HuH-7 (cell line): Measurements from ENCODE around the gene SLC46A2.

Experiments used
- DNase-seq: peaks from one replicate; pipeline ENCODE4 v3.0.0; 2011; ENCODE audit warnings: low spot score

SLC46A2 gene

GRCh38 chr9:112886351-112886750 lies 4.3 kb downstream of the SLC46A2 start:
- DNase-seq, result no peak

DNA sequence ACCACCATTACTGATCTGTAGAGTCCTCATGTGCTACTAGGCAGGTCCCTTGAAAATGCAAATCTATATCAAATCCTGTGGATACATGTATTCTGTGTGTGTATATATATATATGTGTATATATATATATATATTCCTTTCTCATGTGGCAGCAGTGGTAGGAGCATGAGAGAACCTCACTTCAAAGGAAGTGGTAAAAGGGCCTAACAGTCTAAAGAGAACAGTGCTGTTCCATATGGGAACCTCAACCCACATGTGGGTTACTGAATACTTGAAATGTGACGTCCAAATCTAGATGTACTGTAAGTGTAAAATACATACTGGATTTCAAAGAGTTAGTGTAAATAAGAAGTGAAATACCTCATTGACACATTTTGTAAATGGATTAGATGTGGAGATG lies 5.4 kb downstream of the SLC46A2 start:
- DNase-seq, result no peak

DNA sequence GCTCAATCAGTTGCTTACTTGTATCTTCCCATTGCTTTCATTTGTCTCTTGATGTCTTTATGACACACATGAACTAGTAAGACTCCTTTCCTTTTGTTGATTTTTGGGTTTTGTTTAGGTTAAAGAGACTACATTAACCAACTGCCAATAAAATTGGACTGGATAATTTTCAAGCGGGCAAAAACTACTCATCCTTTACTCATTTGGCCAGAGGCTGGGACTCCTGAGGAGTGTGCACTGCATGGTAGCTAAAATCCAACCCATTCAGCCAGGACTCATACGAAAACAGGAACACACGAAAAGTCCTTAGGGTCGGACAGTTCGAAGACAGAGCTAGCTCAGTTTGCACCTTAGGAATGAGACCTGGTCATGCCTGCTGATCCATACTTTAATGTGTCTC lies 6.0 kb downstream of the SLC46A2 start:
- no peak for DNase-seq

GRCh38 chr9:112884101-112884500 lies 6.6 kb downstream of the SLC46A2 start:
- no peak for DNase-seq

DNA sequence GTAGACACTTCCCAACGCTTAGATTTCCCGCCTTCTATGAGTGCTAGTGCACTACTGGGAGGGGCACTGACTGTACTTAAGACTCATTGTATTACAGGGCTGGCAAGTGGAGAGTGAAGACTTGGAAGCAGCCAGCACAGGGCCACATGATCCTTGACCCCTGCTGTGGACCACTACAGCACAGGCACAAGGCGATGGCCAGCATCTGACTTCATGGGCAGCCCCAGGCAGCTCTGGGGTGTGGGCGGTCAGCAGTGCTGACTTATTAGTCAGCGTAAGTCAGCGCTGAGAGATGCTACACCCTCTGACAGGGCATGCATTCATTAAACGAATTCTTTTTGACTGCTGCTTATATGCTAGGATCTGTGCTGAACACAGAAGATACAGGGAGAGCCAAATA lies 9.3 kb downstream of the SLC46A2 start:
- no peak for DNase-seq

DNA sequence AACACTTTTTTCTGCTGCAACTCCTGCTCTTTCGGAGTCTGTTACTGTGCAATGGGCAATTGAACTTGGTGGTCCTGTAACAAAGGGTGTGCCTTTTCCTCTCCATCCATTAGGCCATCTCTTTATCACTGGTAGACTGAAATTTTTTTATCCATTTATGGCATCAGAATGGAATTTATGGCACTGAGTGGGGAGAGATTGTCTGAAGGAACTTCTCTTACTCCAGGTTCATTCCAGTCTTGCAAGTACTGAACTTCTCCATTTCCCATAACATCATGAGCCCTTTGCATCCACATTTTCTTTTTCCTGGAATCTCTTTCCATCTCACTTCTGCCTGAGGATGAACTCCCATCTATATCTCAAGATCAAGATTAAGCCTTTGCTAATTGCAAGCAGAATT lies 10.0 kb downstream of the SLC46A2 start:
- DNase-seq, result no peak

GRCh38 chr9:112878752-112879151 lies 11.9 kb downstream of the SLC46A2 start:
- DNase-seq, result no peak

GRCh38 chr9:112873773-112874405 lies 16.8 kb downstream of the SLC46A2 start:
- DNase-seq, result no peak

- DNase-seq, result no peak
These were observed 18.7 kb downstream of the SLC46A2 start for GRCh38 chr9:112872019-112872418.

- DNase-seq, result no peak
These were observed 20.1 kb downstream of the SLC46A2 start for GRCh38 chr9:112870556-112870955.

GRCh38 chr9:112869917-112870316 lies 20.8 kb downstream of the SLC46A2 start:
- DNase-seq, result no peak

DNA sequence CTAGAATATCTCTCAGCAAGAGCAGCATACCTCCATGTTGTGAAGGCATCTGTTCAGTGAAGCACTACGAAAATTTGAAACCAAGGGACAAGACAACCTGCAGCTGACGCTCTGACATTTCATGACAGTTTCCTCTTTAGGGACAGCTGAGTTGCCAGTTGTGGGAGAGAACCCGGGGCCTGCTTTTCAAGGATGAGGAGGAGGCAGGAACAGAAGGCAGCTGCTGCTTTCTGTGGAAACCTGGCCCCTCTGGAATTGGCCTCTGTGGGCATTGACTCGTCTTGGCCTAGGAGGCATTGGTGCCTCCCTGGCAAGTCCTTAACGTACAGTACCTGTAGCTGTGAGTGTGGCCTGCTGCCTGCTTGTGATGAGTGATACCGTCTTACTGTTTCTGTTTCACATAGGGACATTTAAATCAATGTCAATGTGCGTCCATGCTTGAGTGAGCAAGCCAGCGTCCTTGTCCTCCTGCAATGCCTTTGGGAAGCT lies 21.6 kb downstream of the SLC46A2 start:
- DNase-seq, result no peak

- no peak for DNase-seq
These were observed 22.2 kb downstream of the SLC46A2 start for GRCh38 chr9:112868461-112868860.

DNA sequence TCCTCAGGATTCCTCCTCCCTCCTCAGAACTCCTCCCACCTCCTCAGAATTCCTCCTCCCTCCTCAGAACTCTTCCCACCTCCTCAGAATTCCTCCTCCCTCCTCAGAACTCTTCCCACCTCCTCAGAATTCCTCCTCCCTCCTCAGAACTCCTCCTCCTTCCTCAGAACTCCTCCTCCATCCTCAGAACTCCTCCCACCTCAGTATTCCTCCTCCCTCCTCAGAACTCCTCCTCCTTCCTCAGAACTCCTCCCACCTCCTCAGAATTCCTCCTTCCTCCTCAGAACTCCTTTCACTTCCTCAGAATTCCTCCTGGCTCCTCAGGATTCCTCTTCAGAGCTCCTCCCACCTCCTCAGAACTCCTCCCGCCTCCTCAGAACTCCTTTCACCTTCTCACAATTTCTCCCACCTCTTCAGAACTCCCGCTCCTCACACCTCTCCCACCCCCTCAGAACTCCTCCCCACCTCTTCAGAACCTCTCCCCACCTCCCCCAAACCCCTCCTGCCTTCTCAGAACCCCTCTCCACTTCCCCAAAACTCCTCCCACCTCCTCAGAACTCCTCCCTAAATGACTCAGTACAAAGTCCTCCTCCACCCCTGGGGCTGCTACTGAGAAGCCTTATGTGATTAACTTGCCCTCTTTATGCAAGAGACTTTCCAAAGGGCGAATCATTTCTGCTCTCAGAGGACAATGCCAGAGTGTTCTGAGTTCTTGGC lies 23.2 kb downstream of the SLC46A2 start:
- peak; percentile 37 for DNase-seq

GRCh38 chr9:112866662-112867274 lies 23.9 kb downstream of the SLC46A2 start:
- no peak for DNase-seq

DNA sequence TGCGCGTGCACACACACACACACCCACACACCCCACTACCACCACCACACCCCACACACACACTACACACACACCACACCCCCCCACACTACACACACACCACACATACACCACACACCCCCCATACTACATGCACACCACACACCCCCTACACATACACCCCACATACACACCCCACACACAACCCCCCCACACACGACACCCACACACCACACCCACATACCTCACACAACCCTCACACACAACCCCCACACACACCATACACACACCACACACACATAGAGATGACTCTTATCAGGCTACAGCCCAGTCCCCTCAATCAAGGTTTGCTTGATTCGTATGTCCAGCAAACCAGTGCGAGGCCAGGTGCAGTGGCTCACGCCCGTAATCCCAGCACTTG lies 25.7 kb downstream of the SLC46A2 start:
- no peak for DNase-seq

- no peak for DNase-seq
These were observed 26.3 kb downstream of the SLC46A2 start for GRCh38 chr9:112864403-112864802.

DNA sequence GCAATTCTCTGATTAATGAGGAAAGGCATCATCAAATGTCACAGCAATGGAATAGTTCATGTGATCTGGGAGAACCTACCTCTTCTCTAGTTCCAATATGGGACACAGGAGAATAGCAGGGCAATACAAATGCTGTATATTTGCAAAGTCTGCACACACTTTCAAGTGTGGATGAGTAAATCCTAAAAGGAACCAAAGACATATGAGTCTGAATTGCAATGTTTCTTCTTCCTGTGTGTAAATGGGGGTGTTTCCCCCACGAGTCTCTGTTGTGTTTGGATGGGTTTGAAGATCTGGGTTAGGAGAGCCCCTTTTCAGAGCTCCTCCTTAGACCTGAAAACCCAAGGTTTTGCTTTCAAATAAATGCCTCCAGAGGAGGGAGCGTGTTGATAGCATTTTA lies 26.9 kb downstream of the SLC46A2 start:
- no peak for DNase-seq

DNA sequence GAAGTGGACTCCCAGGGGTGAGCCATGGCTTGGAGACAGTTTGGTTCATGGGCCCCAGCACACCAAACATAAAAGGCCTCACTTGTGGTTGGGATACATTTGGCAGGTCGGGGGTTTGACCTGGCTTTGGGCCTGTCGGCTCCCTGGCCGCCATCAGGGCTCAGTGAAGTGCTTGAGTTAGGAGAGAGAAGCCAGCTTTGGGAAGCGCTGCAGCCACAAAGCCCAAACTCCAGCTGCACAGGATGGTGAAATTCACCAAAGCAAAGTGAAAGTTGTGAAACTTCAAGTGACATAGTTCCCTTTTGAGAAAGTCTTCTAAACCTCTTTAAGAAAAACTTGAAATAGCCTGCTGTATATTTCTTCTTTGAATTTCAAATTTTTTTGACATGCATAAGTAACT lies 27.5 kb downstream of the SLC46A2 start:
- DNase-seq, result no peak

GRCh38 chr9:112861638-112862555 lies 28.8 kb downstream of the SLC46A2 start:
- DNase-seq, result no peak

DNA sequence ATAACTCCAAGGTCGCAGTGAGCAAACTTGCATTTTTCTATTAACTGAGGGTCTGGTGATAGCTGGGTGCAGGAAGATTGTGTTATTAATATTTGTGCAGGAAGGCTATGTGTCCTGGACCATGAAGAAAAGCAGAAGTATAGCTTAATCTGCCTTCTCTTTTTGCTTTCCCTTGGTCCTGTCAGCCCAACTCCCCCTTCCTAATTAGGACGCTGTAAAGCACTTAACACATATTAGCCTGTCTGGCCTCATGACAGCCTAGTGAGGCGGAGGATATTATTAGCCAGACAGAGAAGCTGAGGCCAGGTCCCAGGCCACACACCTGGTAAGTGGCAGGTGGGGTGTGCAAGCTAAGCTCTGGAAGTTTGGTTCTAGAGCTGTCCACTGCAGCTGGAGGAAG lies 29.5 kb downstream of the SLC46A2 start:
- no peak for DNase-seq

GRCh38 chr9:112860451-112860850 lies 30.2 kb downstream of the SLC46A2 start:
- DNase-seq, result no peak
